Measurements from ENCODE around the gene MYADML2.

MYADML2 gene

DNA sequence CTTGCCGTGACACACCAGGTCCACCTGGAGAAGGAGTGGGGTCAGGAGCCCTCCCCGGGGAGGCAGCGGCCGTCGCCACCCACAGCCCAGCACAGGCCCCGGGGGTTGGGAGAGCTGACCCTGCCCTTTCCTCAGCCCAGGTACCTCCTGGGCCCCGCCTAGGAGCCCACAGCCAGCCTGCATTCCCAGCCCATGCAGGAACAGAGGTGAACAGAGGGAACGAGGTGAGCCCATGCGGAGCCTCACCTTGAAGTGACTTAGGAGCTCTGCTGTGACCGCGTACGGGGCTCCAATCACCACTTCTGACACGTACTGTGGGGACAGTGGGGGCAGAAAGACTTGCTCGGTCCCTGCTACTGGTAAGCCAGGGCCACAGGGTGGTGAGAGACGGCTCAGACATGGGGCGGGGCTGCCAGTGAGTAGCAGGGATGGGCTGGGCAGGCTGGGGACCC lies 41.6 kb downstream of the MYADML2 start:
- no peak for DNase-seq (ENCODE audit: low read depth)
- no peak overlapping the region for H3K4me3 ChIP-seq (replicated peaks; ENCODE audit: low read depth, low read length)
- no peak for TF ChIP-seq CTCF (IDR thresholded peaks at IDR 0.05; ENCODE audit: low read length, missing control alignments)

- no peak overlapping the region for H3K4me3 ChIP-seq (replicated peaks; ENCODE audit: low read depth, low read length)
- TF ChIP-seq CTCF (IDR thresholded peaks at IDR 0.05; ENCODE audit: low read length, missing control alignments) = no peak
- no peak for DNase-seq (ENCODE audit: low read depth)
Observed at GRCh38 chr17:81904600-81905423, 42.2 kb downstream of the MYADML2 start.

DNA sequence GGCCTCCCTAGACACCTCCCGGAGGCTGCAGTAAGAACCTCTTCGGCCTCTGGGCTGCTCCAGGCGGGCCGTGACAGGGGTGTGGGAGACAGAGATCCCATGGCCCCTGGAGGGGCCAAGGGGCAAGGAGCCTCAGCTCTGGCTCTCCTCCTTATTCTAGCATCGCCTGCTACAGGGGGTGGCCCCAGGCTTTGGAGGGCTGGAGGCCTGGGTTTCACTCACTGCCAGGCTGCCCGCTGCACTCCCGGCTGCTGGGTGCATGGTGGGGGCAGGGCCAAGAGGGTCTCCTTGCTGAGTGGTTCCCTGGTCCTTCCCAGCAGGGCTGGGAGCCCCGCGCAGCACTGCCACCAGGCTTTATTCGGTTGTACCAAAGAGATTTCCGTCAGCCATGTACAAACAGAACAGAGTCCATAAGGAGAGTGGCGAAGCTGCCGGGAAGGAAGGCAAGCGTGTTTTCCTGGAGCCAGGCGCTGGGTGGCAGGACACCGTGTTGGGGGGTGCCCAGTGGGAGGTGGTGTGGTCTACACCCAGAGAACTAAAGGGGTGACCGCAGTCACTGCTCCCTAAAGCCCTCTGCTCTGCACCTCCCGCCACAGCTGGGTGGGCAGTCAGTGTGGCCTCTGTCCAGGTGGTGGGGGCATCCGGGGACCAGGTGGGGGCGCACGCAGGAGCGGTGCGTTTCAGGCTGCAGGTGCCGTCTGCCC lies 43.0 kb downstream of the MYADML2 start:
- H3K4me3 ChIP-seq (replicated peaks; ENCODE audit: low read depth, low read length) = no peak overlapping the region
- no peak for TF ChIP-seq CTCF (IDR thresholded peaks at IDR 0.05; ENCODE audit: low read length, missing control alignments)

GRCh38 chr17:81903415-81903831 lies 43.6 kb downstream of the MYADML2 start:
- no peak for DNase-seq (ENCODE audit: low read depth)
- TF ChIP-seq CTCF (IDR thresholded peaks at IDR 0.05; ENCODE audit: low read length, missing control alignments) = no peak
- no peak overlapping the region for H3K4me3 ChIP-seq (replicated peaks; ENCODE audit: low read depth, low read length)

More for the DNA sequence above, 43.0 kb downstream of the MYADML2 start:
- no peak for DNase-seq (ENCODE audit: low read depth)

DNA sequence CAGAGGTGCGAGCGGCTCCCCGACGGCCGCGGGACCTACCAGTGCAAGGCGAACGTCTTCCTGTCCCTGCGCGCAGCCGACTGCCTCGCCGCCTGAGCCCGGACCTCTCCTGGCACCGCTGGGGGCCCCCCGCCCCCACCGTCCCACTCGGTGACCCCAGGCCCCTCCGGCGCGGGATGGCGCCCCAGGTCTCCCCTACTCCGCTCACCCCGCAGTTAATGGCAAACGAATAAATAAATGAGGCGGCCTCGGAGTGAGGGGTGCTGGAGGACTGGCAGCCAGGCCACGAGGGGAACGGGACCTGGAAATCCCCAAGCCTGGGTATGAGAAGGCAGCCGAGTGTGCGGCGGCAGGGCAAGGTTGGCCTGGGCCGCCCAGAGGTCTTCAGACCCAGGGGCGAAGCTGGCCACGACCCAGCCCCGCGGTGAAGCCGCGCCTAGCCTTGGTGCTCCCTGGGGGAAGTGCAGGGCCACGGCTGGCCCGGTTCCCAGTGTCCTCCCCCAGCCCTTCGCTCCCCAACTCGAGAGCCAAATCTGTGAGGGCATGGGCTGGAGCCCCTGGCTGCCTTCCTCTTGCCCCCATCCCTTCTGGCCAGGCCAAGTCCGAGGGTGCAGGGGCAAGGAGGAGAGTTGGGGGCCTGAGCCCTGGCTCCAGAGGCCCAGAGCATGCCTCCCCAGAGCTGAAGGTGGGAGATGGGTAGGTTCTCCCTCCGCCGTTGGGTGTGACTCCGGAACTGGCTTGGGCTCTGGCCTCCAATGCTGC lies 44.2 kb downstream of the MYADML2 start:
- DNase-seq (ENCODE audit: low read depth) = no peak
- TF ChIP-seq CTCF (IDR thresholded peaks at IDR 0.05; ENCODE audit: low read length, missing control alignments) = no peak
- no peak overlapping the region for H3K4me3 ChIP-seq (replicated peaks; ENCODE audit: low read depth, low read length)

GRCh38 chr17:81902023-81902652 lies 44.9 kb downstream of the MYADML2 start, which contains the start of gene NPB:
Gene NPB, plus strand, starts transcription at chr17:81902238. Its CDS starts 40 bp downstream, at chr17:81902278.
- TF ChIP-seq CTCF (IDR thresholded peaks at IDR 0.05; ENCODE audit: low read length, missing control alignments) = no peak
- no peak within 1 kb of the TSS for H3K4me3 ChIP-seq (replicated peaks; ENCODE audit: low read depth, low read length)
- no peak for DNase-seq (ENCODE audit: low read depth)
